Right kidney (tissue), 9 donors: ENCODE measurements around the gene KIDINS220.

Experiments used
- DNase-seq: peaks from one replicate; pipeline ENCODE4 v3.0.0-alpha.2; 2016
- long read RNA-seq, 8 donors: transcript quantifications; one replicate each; lab custom pipeline, GENCODE V29; 2026

KIDINS220 gene
- long read RNA-seq, donor 1: 0 reads
- long read RNA-seq, donor 2, partial matches to known transcripts: 0 of 1 reads
- long read RNA-seq, donor 2, other reads (novel, unspliced or antisense): 0 of 1 reads
- long read RNA-seq, donor 3, partial matches to known transcripts: 9 of 11 reads
- long read RNA-seq, donor 3, other reads (novel, unspliced or antisense): 0 of 11 reads
- long read RNA-seq, donor 4, partial matches to known transcripts: 0 of 1 reads
- long read RNA-seq, donor 4, other reads (novel, unspliced or antisense): 0 of 1 reads
- long read RNA-seq, donor 5, partial matches to known transcripts: 0 of 2 reads
- long read RNA-seq, donor 5, other reads (novel, unspliced or antisense): 0 of 2 reads
- long read RNA-seq, donor 6, partial matches to known transcripts: 7 of 10 reads
- long read RNA-seq, donor 6, other reads (novel, unspliced or antisense): 0 of 10 reads
- long read RNA-seq, donor 7, full-length matches to known transcripts: 5 of 5 reads
- long read RNA-seq, donor 7, partial matches to known transcripts: 0 of 5 reads
- long read RNA-seq, donor 7, other reads (novel, unspliced or antisense): 0 of 5 reads
- long read RNA-seq, donor 8, partial matches to known transcripts: 6 of 7 reads
- long read RNA-seq, donor 8, other reads (novel, unspliced or antisense): 0 of 7 reads

DNA sequence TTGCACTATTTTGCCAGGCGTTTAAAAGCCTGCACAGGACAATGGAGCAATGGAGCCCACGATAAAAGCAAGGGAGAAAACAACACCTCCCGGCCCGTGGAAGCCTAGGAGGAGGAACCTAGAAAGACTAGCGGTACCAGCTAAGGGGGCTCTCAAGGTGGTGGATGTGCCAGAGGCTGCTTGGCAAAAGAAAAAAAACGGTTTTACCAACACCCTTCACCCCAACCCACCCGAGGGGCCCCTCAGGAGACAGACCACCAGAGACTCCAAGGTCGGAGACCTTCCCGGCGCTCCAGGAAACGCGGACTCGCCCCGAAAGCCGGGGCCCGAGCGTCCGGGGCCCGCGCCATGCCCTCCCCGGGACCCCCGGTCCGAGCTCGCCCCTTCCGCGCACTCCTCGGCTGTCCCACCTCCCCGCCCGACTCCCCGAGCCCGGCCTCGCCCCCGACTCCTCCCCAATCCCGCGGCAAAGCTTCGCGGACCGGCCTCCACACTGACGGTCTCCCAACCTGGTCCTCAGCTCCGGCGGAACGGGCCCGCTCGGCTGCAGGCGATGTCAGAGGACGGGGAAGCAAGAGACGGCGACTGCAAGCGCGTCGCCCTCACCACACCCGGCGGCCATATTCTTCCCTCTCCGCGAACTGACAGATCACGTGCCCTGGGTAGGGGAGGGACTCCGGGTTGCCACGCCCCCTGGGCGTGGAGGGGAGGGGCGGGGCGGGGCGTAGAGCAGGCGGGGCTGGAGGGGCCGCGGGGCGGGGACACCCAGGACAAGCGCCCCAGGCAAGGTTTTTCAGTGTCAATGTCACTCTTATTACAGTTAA, at the start of gene KIDINS220:
KIDINS220 (minus strand) TSS at position 643 of the 824 bp plus-strand sequence. CDS start 10,520 bp downstream, outside the sequence.
- peak; percentile 88 for DNase-seq

DNA sequence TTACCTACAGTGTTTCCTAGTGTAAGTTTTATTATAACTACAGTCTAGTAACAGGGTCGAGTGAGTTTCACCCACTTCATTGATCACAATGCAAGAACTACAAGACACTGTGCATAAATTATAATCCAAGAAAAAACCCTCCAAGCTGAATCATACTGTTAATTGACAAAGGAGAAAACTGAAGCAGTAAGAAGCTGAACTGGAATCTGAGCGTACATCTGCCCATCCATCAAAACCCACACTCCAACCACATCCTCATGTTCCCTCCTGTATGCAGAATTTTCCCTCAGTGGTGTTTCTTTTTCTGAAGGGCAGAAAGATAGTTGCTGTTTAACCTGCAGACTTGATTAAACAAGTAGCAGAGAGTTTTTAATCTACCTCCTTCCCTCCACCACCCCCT, 49.5 kb upstream of the KIDINS220 start:
- no peak for DNase-seq

DNA sequence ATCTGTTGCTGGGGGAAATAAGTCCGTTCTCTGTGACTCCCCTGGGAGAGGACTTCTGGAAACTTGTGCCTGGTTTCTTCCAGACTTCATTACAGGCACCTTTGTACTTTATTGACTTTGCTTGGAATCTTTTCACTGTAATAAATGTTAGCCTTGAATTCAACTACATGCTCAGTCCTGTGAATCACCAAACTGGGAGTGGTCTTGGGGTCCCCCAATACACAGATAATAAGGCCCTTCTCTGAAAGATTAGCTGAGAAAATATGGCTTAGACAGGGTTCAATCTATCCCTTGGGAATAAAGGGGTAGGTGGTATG, 48.7 kb upstream of the KIDINS220 start:
- no peak for DNase-seq

DNA sequence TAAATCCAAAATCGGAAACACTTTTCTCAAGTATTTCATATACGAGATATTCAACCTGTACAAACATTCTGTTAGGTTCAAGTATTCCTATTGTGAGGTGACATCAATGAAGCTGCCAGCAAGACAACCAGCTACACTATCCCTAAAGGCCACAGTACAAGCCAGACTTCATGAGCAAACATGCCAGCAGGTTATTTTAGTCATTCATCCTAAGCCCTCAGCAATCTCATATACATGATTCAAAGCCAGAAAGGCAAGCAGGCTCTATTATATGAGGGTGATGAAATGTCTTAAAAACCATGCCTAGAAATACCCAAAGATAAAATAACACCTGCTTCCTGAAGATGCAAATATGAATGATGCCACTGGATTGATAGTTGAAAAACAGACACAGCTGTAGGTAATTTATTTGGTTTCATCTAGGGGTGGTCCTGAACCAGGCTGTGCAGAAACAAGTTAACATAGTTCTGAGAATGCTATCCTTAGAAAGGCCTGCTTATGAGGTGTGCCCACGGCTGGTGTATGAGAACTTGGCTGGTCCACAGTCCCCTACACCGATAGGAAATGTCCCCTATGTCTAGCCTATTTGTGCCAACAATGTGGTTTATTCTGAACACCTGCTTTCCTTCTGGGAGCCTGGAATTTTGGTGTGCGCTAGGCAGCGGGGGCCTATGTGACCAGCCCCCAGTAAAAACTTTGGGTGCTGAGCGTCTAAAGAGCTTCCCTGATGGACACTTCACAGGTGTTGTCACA, 48.2 kb upstream of the KIDINS220 start:
- no peak for DNase-seq

DNA sequence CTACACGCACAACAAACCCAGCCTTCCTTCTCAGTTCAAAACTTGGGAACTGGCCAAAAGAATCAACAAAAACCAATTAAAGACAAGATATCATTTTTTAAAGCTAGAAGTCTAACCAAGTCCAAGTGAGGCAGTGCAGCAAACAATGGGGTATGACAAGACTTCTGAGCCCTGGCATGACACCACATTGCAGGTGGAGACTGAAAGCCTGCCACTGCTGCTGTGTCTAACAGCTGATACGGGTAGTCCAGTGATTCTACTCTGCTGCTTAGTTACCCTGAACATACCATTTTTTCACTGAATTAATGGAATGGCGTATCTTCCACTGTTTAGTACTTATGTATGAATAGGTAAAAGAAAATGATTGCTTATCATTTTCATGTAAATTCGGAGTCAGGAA, 47.4 kb upstream of the KIDINS220 start:
- no peak for DNase-seq

DNA sequence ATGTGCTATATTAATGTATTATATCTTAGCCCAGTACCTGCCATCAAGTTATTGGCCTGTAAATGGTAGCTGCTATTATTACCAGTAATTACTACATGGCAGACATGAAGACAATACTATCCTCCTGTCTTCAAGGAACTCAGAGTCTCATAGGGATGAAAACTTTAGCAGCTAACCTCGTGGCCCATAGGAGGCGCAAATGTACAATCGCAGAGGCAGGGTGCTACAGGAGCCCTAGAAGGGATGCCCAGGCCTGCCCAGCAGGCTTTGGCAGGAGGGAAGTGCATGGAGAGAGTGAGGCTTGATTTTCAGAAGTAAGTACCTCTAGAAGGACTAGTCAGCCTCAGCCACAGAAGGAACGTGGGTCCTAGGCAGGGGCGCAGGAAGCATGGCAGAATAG, 44.7 kb upstream of the KIDINS220 start:
- DNase-seq: no peak

DNA sequence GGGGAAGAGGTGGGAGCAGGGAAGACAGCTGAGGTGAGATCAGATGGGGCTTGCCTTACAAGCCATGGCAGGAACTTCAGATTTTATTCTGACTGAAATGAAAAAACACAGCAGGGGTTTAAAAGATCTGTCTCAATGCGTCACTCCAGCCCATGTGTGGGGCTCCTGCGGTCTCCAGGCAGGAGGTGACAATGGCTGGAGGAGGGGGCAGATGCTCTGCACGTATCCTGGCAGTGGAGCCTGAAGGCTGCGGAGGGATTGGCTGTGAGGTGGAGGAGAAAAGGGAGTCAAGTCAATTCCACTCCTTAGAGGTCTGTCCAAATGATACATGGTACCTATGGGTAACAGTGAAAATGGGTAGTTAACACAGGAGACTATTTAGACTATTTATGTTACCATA, 40.5 kb upstream of the KIDINS220 start:
- no peak for DNase-seq

DNA sequence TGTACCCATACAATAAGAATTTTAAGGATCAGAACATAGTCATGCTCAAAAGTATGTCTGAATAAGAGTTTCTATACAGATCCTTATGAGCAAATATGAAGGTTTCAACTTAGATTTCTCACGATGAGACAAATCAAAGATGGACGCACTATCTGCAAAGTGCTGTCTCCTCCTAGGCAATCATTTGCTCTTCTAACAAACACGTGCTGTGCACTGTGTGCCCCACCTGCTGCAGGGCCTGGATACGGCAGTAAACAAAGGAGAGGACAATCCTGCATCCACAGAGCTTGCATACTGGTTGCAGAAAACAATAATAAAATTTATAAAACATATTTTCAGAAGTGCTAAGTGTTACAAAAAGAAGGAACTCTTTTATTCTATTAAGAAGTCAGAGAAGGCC, 39.9 kb upstream of the KIDINS220 start:
- DNase-seq: no peak

DNA sequence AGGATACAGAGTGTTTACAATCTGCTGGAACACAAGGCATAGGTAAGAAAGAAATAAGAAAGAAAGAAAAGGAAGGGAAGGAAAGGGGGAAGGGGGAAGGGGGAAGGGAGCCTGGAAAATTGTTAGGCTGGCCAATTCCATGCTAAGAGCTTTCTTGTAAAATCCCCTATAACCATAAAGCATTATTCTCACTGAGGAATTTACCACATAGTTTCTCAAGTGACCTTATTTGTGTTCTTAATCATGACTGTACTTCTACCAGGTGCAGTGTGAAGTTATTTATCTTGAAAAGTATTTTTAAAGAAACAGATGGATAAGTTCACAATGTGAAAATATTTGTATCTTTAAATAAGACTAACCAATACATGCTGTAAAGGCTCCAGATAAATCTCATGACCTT, 39.2 kb upstream of the KIDINS220 start:
- no peak for DNase-seq

DNA sequence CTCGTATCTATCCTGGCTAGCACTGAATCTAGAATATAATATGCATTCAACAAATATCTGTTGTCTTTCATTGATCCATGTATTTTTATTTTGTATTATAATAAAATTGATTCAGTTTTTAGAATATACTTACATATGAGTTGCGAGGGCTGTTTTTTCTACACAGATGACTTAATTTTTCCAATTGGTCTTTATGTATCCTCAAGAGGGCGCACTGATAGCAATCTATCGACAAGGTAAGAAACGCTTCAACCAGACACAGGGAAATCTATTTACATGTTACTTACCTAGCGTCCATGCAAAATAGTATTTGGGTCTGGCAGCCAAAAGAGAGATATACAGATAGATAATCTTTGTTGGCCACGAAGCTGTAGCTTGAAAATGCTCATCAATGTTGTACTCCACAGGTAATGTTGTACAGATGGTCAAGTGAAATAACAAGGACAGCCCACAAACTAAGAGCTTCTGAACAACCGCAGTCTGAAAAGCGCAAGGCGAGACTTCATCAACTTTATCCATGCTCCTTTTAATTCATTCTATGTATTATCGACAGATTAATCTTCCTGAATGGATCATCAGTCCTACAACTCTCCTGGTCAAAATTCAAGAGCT, 35.5 kb upstream of the KIDINS220 start:
- no peak for DNase-seq

DNA sequence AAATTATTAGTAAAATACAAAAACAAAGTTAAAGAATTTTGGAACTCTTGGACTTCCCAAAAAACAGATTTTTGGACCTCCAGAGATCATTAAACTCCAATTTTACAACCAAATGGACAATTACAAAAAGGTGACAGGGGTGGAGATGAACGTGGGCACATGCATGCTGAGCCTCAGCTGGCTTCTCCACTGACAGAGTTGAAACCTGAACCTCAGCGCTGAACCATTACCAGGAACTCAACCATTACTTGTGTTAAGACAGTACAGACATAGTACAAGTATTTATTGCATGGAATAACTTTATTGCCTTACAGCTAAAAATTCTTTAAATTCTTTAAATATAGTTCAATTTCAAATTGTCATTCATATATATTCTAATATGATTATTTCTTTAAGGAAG, 33.0 kb upstream of the KIDINS220 start:
- DNase-seq: no peak

DNA sequence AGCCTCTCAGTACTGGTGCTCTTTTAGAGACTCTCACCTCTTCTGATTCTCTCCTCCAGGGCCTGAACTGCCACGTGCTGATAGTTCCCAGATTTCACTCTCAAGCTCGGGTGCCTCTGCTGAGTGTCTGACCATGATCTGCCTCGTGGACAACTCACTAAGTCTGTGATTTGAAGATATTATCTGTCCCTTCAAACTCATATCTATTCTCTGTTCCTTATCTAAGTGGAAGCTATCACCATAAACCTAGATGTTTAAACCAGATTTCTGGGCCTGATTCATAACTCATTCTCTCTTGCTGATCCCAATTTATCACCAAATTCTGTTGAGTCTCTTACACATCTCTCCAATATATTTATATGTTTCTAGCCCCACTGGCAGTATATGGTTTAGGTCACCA, 29.9 kb upstream of the KIDINS220 start:
- DNase-seq: no peak

DNA sequence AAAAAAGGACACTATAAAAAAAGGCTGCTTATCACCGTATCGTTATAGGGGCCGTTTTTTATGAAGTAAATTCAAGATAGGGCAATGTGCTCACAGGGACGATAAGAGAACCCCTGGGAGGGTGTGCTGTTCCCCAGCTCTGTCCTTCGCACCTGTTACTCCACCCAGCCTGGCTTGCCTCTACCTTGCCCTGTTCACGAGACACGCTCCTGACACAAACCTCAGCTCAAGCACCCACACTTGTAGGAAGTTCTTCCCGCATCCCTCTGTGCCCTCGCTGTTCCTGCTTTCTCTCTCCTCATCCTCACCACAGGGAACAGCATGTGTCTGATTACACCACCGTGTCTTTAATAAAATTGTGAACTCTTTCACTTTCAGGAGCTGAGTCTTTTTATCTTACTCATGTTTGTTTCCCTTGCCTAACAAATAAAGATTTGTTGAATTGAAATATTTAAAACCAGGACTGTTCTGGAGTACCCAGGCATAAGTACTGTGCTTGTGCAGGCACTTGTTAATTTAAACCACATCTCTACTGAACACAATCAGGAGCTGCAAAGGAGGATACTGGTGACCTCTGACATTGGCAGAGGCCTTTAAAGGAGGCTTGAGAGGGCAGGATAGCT, 26.0 kb upstream of the KIDINS220 start:
- DNase-seq: no peak

DNA sequence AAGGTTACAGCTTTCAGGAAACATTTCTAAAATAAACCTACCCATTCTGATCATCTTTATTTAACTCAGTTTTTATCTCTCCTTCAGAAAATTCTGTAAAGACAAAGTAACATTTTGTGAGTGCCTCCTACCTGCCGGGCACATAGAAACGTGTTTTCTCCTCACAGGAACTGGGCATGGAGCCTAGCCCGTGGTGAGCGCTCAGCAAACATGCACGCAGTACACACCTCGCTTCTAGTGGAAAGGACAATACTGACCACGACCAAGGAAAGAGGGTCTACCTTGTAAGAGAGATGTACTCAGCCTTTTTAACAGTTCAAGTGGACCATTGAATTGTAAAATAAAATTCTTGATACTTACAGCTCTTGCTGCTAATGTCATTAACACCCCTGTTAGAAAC, 24.8 kb upstream of the KIDINS220 start:
- DNase-seq: no peak

DNA sequence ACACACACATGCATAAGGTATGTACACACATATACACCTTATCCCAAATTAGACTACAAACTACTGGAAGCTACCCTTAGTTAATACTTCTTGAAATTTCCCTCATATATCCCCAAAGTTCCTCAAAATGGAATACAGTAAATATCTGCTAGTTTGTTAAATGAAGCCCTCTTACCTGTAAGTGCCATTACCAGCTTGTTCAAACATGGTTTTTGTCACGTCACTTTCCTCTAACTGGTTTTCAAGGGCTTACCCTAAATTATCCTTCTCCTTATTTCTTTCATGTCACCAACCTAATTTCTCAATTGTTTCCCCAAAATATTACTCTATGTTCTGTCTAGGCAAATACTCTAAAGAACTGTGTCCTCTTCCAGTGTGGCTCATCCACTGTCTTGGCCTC, 24.4 kb upstream of the KIDINS220 start:
- no peak for DNase-seq

DNA sequence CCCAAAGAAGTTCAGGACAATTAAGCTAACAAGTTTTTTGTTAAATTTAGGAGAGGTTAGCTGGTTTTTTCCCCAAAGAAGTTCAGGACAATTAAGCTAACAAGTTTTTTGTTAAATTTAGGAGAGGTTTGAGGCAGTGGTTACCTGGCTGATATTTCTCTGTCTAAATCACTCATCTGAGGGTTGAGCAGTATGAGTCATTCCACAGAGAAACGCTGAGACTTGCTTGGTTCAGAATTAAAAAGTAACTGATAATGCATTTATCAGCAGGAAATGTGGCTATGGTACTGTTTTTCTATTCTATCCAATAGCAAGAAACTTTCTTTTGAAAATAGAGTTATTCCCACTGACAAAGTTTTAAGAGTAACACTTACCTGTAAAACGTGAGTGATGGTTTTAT, 22.8 kb upstream of the KIDINS220 start:
- DNase-seq: no peak

DNA sequence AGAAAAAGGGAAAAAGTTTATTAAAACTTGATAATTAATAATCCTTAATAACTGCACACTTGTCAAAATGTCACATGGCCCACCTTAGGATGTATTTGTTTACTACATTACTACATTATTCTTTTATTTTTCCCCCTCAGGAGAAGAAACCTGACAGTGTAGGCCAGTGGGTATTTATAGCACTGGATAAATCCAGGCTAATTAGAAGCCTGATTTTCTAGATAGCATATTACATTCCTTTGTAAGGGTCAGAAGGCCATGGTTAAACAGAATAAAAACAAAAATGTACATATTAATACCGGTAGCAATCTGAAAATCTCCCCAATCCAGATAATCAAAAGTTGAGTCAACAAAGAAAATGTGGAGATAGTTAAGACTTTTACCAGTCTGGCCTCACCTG, 21.5 kb upstream of the KIDINS220 start:
- no peak for DNase-seq

DNA sequence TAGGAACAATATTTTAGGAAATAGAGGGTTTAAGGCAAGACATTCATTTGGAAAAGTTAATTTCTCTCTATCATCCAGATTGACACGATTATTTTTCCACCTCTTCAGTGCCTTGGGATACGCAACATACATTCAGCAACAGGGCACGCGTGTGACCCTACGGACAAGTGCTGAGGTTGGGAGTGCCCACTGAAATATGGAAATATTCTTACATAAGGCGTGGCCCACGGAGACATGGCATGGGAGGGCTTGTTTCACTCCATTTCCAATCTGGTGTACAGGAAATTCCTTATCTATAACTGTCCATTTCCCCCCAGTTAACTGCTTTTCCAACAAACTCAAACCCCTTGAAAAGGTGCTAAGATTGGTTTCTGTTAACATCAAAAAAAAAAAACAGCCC, 20.9 kb upstream of the KIDINS220 start:
- DNase-seq: no peak

DNA sequence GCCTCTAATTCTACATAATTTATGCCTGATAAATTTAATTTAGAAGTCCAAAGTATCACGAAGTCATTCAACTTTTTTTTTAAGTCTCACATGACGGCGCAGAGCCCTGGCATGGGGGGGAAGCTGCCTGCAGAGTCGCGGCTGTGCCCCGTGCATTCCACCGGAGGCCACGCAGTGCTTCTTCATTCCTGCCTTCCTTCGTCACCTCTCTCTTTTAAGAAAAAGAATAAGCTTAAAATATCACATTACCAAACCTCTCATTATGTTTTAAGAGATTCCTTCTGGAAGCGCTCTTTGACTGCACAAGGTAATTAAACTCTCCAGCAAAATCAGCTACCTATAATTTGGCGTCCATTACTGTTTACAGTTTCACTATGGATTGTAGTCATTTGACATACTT, 20.3 kb upstream of the KIDINS220 start:
- no peak for DNase-seq

DNA sequence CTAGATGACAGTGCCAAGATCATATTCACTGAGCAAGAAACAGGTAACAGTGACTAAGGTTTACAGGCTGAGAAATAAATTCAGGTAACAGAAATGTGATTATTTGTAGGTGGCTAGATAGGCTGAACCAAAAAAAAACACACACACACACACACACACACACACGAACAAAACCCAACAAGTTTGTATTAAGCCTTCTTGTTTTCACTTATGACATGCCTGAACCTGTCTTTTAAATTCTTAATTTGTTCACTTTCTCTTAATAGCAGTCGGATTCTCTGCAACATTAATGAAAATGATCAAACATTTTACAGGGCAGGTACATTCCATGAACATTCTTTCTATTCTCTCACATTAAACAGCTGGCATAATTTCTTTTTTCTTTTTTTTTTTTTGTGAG, 18.8 kb upstream of the KIDINS220 start:
- DNase-seq: no peak

DNA sequence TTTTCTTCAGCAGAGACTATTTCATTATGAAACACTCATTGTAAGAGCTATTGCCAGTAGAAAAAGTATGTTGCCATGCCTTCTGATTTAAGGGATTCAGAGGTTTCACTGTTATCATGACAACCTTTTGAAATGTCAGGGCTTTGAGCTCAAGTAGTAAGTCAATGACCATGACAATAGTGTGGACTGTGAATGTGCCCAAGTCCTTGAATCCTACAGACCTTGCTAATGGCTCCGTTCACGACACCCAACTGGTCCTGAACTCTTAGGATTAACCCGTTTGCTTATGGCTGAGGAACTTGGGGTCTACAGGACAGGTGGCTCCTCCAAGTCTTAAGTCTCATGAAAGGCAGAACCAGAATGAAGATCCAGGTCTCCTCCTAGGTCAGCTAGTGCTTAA, 17.6 kb upstream of the KIDINS220 start:
- DNase-seq: no peak

DNA sequence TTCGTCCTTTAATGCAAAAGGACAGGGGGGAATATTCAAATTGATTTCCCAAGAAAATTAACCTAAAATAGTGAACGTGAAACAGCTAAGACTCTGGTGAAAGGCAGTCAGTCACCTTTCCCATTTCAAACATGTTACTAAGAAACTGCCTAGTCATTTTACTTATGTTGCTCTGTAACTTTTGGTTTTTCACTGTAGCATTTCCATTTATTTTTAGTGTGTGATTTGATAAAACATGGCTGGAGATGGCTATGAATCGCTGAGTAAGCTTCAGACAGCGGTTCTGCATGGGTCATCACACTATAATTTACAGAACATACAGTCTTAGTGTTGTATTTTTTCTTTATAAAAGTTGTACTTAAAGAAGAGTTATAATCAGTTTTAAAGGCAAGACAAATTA, 16.0 kb upstream of the KIDINS220 start:
- no peak for DNase-seq
